GM10847 (cell line): ENCODE data around the gene USP11.

ENCODE experiments used
- POLR2A ChIP-seq: IDR thresholded peaks from 2 replicates; pipeline ENCODE4 v1.6.1; 2011; ENCODE audit not compliant: insufficient read length; ENCODE audit errors: extremely low read depth

Gene USP11

GRCh38 chrX:47232803-47233332 lies at the start of gene USP11:
Gene USP11 (plus strand): TSS chrX:47233009. CDS start chrX:47233044, 35 bp downstream.
- peak; percentile 71 for TF ChIP-seq POLR2A

- no peak for TF ChIP-seq POLR2A
Observed at GRCh38 chrX:47184486-47184885, 48.3 kb upstream of the USP11 start.

- TF ChIP-seq POLR2A: no peak
Observed at GRCh38 chrX:47185241-47185640, 47.6 kb upstream of the USP11 start.

- TF ChIP-seq POLR2A: no peak
Observed at GRCh38 chrX:47186096-47186740, 46.6 kb upstream of the USP11 start.

- no peak for TF ChIP-seq POLR2A
Observed at GRCh38 chrX:47187106-47187677, 45.6 kb upstream of the USP11 start.

GRCh38 chrX:47189906-47190305 lies 42.9 kb upstream of the USP11 start:
- TF ChIP-seq POLR2A: no peak

- TF ChIP-seq POLR2A: peak; percentile 77
Observed at GRCh38 chrX:47190445-47191269, 42.2 kb upstream of the USP11 start.

GRCh38 chrX:47191331-47191730 lies 41.5 kb upstream of the USP11 start:
- no peak for TF ChIP-seq POLR2A

- no peak for TF ChIP-seq POLR2A
Observed at GRCh38 chrX:47191806-47192401, 40.9 kb upstream of the USP11 start.

GRCh38 chrX:47193475-47194193 lies 39.2 kb upstream of the USP11 start, which contains the start of gene UBA1:
Gene UBA1 (plus strand): TSS chrX:47193829. CDS start chrX:47198803, 4,974 bp downstream.
- peak; percentile 81 for TF ChIP-seq POLR2A

- no peak for TF ChIP-seq POLR2A
Observed at GRCh38 chrX:47194194-47194787, 38.5 kb upstream of the USP11 start.

GRCh38 chrX:47196098-47196497 lies 36.7 kb upstream of the USP11 start:
- TF ChIP-seq POLR2A: no peak

GRCh38 chrX:47197526-47197925 lies 35.3 kb upstream of the USP11 start:
- TF ChIP-seq POLR2A: no peak

GRCh38 chrX:47198026-47198686 lies 34.7 kb upstream of the USP11 start:
- TF ChIP-seq POLR2A: no peak
